ENCODE measurements around the gene RPS6KA5.

GRCh38 chr14:90827919-90828610, 232.4 kb downstream of the RPS6KA5 start:
- TF ChIP-seq CTCF (IDR thresholded peaks at IDR 0.05), result no peak
- no peak for TF ChIP-seq POLR2A (IDR thresholded peaks at IDR 0.05)

All from stomach (tissue), 4 donors.